GM12891 (cell line): Measurements from ENCODE around the gene ANO2.

Experiments
- POLR2A ChIP-seq: IDR thresholded peaks from 2 replicates; pipeline ENCODE4 v1.6.1; 2011; ENCODE audit warnings: low read depth, low read length, control low read depth
- POLR2AphosphoS5 ChIP-seq: IDR thresholded peaks from 2 replicates; pipeline ENCODE4 v1.6.1; 2011; ENCODE audit warnings: low read depth, low read length, control low read depth
- POU2F2 ChIP-seq: IDR thresholded peaks from 2 replicates; pipeline ENCODE4 v1.6.1; 2011; ENCODE audit warnings: low read depth, mild to moderate bottlenecking, control low read depth, low read length, moderate library complexity
- SPI1 ChIP-seq: IDR thresholded peaks from 2 replicates; pipeline ENCODE4 v1.6.1; 2011; ENCODE audit warnings: low read depth, low read length, control low read depth
- TAF1 ChIP-seq: IDR thresholded peaks from 2 replicates; pipeline ENCODE4 v1.6.1; 2011; ENCODE audit warnings: low read depth, low read length, control low read depth

DNA sequence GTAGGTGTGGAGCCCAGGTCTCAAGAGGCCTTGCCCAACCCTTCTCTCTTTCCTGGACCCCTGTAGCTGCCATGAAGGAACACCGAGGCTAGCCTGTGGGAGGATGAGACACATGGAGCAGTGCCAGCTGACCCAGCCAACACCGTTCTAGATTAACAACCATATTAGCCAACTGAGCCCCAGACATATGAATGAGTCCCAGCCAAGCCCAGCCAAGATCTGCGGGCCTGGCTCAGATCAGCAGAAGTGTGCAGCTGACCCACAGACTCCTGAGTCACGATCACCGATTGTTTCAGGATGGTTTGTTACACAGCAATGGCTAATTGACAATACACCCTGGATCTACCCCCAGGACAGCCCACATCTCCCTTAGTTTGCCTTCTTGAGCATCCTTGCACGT lies 431.0 kb downstream of the ANO2 start:
- TF ChIP-seq POLR2AphosphoS5 (no peak), POLR2A (no peak), TAF1 (no peak), SPI1 (no peak), POU2F2 (no peak)
